SIG-M5 treated with dmso at 0.1 percent for 504 hours (cell line): ENCODE results near the gene ANKRD17.
"Not testable (repeated sequence)": the region's sequence is repeated elsewhere in the genome, so short reads cannot be mapped to it uniquely, and the experiment has no call there.

ENCODE experiments used
- DNase-seq: peaks from one replicate; lab custom pipeline; 2025; ENCODE audit not compliant: unreplicated experiment; lab: John Stamatoyannopoulos, UW

ANKRD17 gene

GRCh38 chr4:73205482-73205881 is 53.1 kb downstream of the ANKRD17 start:
- no peak for DNase-seq

- not testable (repeated sequence) for DNase-seq
Measured at GRCh38 chr4:73203976-73204375, 54.6 kb downstream of the ANKRD17 start.

GRCh38 chr4:73197220-73197619 is 61.4 kb downstream of the ANKRD17 start:
- no peak for DNase-seq

GRCh38 chr4:73194064-73194463 is 64.5 kb downstream of the ANKRD17 start:
- no peak for DNase-seq

- DNase-seq = no peak
Measured at GRCh38 chr4:73193659-73194058, 64.9 kb downstream of the ANKRD17 start.

- DNase-seq = no peak
Measured at GRCh38 chr4:73193155-73193554, 65.4 kb downstream of the ANKRD17 start.

- no peak for DNase-seq
Measured at GRCh38 chr4:73189274-73189810, 69.3 kb downstream of the ANKRD17 start.

- DNase-seq = no peak
Measured at GRCh38 chr4:73187325-73187724, 71.3 kb downstream of the ANKRD17 start.

- no peak for DNase-seq
Measured at GRCh38 chr4:73185903-73186302, 72.7 kb downstream of the ANKRD17 start.

- peak; percentile 74 for DNase-seq
Measured at GRCh38 chr4:73181231-73181630, 77.4 kb downstream of the ANKRD17 start.

- DNase-seq = no peak
Measured at GRCh38 chr4:73178389-73178788, 80.2 kb downstream of the ANKRD17 start.

GRCh38 chr4:73172161-73172560 is 86.4 kb downstream of the ANKRD17 start:
- no peak for DNase-seq

- peak; percentile 20 for DNase-seq
Measured at GRCh38 chr4:73170518-73171198, 87.9 kb downstream of the ANKRD17 start.

- no peak for DNase-seq
Measured at GRCh38 chr4:73166212-73166611, 92.4 kb downstream of the ANKRD17 start.

GRCh38 chr4:73161527-73162185 is 96.9 kb downstream of the ANKRD17 start:
- DNase-seq = peak; percentile 7

GRCh38 chr4:73156394-73156793 is 102.2 kb downstream of the ANKRD17 start:
- DNase-seq = no peak

- DNase-seq = peak; percentile 36
Measured at GRCh38 chr4:73152893-73153292, 105.7 kb downstream of the ANKRD17 start.

- no peak for DNase-seq
Measured at GRCh38 chr4:73142995-73143547, 115.5 kb downstream of the ANKRD17 start.

- no peak for DNase-seq
Measured at GRCh38 chr4:73139991-73140390, 118.6 kb downstream of the ANKRD17 start.

- no peak for DNase-seq
Measured at GRCh38 chr4:73139245-73139644, 119.4 kb downstream of the ANKRD17 start.

GRCh38 chr4:73137121-73137520 is 121.5 kb downstream of the ANKRD17 start:
- DNase-seq = no peak

GRCh38 chr4:73133784-73134183 is 124.8 kb downstream of the ANKRD17 start:
- no peak for DNase-seq
